Activated naive CD4-positive, alpha-beta T cell treated with anti-CD3 and anti-CD28 coated beads for 36 hours (primary cell): ENCODE data around the gene USP8. TPM values are rescaled to one million over a fixed set of nuclear protein-coding genes. Genes with fewer than 3 reads are reported as not detected.
"Not testable (repeated sequence)": the region's sequence is repeated elsewhere in the genome, so short reads cannot be mapped to it uniquely, and the experiment has no call there.

Experiments used
- CTCF ChIA-PET: fragments of 350-600 bp; sonication (Branson Sonifier 250); formaldehyde crosslinking; loops from one replicate; lab custom pipeline; 2021; ENCODE audit warnings: antibody characterized with exemption; lab: Charles Lee
- DNase-seq: peaks from one replicate; pipeline ENCODE4 v3.0.0-alpha.2; 2020
- H3K27ac Mint-ChIP-seq: one replicate; pipeline ENCODE4 v1.8.0; 2021; ENCODE audit warnings: mild to moderate bottlenecking, mixed read lengths
- H3K27me3 Mint-ChIP-seq: one replicate; pipeline ENCODE4 v1.8.0; 2021; ENCODE audit warnings: low read depth, mixed read lengths
- H3K36me3 Mint-ChIP-seq: one replicate; pipeline ENCODE4 v1.8.0; 2021; ENCODE audit warnings: low read depth, mixed read lengths
- H3K4me1 Mint-ChIP-seq: one replicate; pipeline ENCODE4 v1.8.0; 2021; ENCODE audit warnings: low read depth, mixed read lengths
- H3K4me3 Mint-ChIP-seq: one replicate; pipeline ENCODE4 v1.8.0; 2021; ENCODE audit warnings: mild to moderate bottlenecking, moderate library complexity, mixed read lengths
- H3K9me3 Mint-ChIP-seq: one replicate; pipeline ENCODE4 v1.8.0; 2021; ENCODE audit warnings: mixed read lengths
- intact Hi-C: fragments of 100-400 bp; cut with micrococcal nuclease; formaldehyde crosslinking; loops from one replicate; pipeline ENCODE4 v1.15.1; 2023
- total RNA-seq, 2 experiments: library from RNA; stranded (reverse); gene quantifications; one replicate each; pipeline ENCODE4 v1.2.3, GENCODE V29; 2021

USP8 gene
- total RNA-seq, 2 experiments from 2014 or later, result 31.6 TPM

GRCh38 chr15:50458348-50459112 is 34.3 kb downstream of the USP8 start:
- CTCF ChIA-PET, result interaction anchor here (0.6 kb wide), 1 partner anchor 49 kb away, joined by 3 read pairs; no protein-coding TSS in a partner anchor
- H3K4me1 Mint-ChIP-seq, result peaks cover 8% of the 10 kb centered on the region
- no peaks in the 10 kb centered on the region for H3K27me3 Mint-ChIP-seq
- H3K9me3 Mint-ChIP-seq, result no peaks in the 10 kb centered on the region
- intact Hi-C loops, result no loop called here
- H3K4me3 Mint-ChIP-seq, result no peak overlapping the region
- no peak for DNase-seq
- no peak overlapping the region for H3K27ac Mint-ChIP-seq
- peaks cover 16% of the 10 kb centered on the region for H3K36me3 Mint-ChIP-seq

- Mint-ChIP-seq H3K27me3 (no peaks in the 10 kb centered on the region), H3K27ac (no peak overlapping the region), H3K4me3 (no peak overlapping the region), H3K9me3 (no peaks in the 10 kb centered on the region), H3K36me3 (peaks cover 10% of the 10 kb centered on the region), H3K4me1 (peaks cover 15% of the 10 kb centered on the region)
- no peak for DNase-seq
- intact Hi-C loops, result loop anchor here (10.0 kb wide), 1 partner anchor 441 kb away; the partner anchor contains the start of gene AP4E1
- CTCF ChIA-PET, result interaction anchor here (0.6 to 1.2 kb wide), 4 partner anchors 9 to 502 kb away, joined by 3 to 4 read pairs (median 3); no protein-coding TSS in a partner anchor
These were observed 39.5 kb downstream of the USP8 start for GRCh38 chr15:50463423-50464358.

GRCh38 chr15:50471072-50471471 is 46.9 kb downstream of the USP8 start:
- CTCF ChIA-PET, result no interaction called here
- no peaks in the 10 kb centered on the region for H3K4me1 Mint-ChIP-seq
- intact Hi-C loops, result no loop called here
- no peaks in the 10 kb centered on the region for H3K27me3 Mint-ChIP-seq
- H3K36me3 Mint-ChIP-seq, result peaks cover 13% of the 10 kb centered on the region
- H3K4me3 Mint-ChIP-seq, result no peak overlapping the region
- DNase-seq, result no peak
- H3K9me3 Mint-ChIP-seq, result no peaks in the 10 kb centered on the region
- H3K27ac Mint-ChIP-seq, result no peak overlapping the region

- intact Hi-C loops, result no loop called here
- Mint-ChIP-seq H3K36me3 (peaks cover 23% of the 10 kb centered on the region), H3K9me3 (no peaks in the 10 kb centered on the region), H3K27ac (no peak overlapping the region), H3K4me3 (no peak overlapping the region), H3K27me3 (no peaks in the 10 kb centered on the region), H3K4me1 (no peaks in the 10 kb centered on the region)
- no peak for DNase-seq
- CTCF ChIA-PET, result no interaction called here
These were observed 51.9 kb downstream of the USP8 start for GRCh38 chr15:50476143-50476542.

GRCh38 chr15:50484781-50485180 is 60.6 kb downstream of the USP8 start:
- no peak overlapping the region for H3K27ac Mint-ChIP-seq
- H3K4me3 Mint-ChIP-seq, result no peak overlapping the region
- CTCF ChIA-PET, result interaction anchor here (0.6 kb wide), 1 partner anchor 152 kb away, joined by 3 read pairs; no protein-coding TSS in a partner anchor
- H3K27me3 Mint-ChIP-seq, result no peaks in the 10 kb centered on the region
- H3K4me1 Mint-ChIP-seq, result peaks cover 17% of the 10 kb centered on the region
- no peak for DNase-seq
- peaks cover 32% of the 10 kb centered on the region for H3K36me3 Mint-ChIP-seq
- H3K9me3 Mint-ChIP-seq, result no peaks in the 10 kb centered on the region
- intact Hi-C loops, result no loop called here

GRCh38 chr15:50485389-50485788 is 61.2 kb downstream of the USP8 start:
- H3K4me3 Mint-ChIP-seq, result no peak overlapping the region
- intact Hi-C loops, result no loop called here
- no peak for DNase-seq
- no peaks in the 10 kb centered on the region for H3K27me3 Mint-ChIP-seq
- H3K36me3 Mint-ChIP-seq, result peaks cover 33% of the 10 kb centered on the region
- H3K27ac Mint-ChIP-seq, result no peak overlapping the region
- peaks cover 17% of the 10 kb centered on the region for H3K4me1 Mint-ChIP-seq
- H3K9me3 Mint-ChIP-seq, result no peaks in the 10 kb centered on the region
- CTCF ChIA-PET, result no interaction called here

- H3K27me3 Mint-ChIP-seq, result no peaks in the 10 kb centered on the region
- peaks cover 22% of the 10 kb centered on the region for H3K36me3 Mint-ChIP-seq
- H3K9me3 Mint-ChIP-seq, result no peaks in the 10 kb centered on the region
- intact Hi-C loops, result no loop called here
- DNase-seq, result no peak
- peaks cover 16% of the 10 kb centered on the region for H3K4me1 Mint-ChIP-seq
- H3K4me3 Mint-ChIP-seq, result no peak overlapping the region
- CTCF ChIA-PET, result no interaction called here
- H3K27ac Mint-ChIP-seq, result no peak overlapping the region
These were observed 63.1 kb downstream of the USP8 start for GRCh38 chr15:50487287-50487686.

DNA sequence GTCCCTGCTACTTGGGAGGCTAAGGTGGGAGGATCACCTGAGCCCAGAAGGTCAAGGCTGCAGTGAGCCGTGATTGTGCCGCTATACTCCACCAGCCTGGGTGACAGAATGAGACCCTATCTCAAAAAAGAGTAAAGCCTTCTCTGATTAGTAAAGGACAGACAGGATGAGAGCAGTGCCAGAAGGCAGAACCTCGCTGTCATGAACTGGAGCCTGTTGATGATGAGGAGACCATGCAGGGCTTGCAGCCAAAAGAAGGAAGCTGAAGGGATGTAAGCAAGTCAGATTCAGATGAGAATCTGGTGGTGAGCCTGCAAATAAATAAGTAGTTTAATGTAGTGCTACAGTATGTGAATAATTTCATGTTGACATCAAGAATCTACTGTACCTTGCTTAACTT is 69.4 kb downstream of the USP8 start:
- intact Hi-C loops, result no loop called here
- H3K9me3 Mint-ChIP-seq, result no peaks in the 10 kb centered on the region
- no peak overlapping the region for H3K4me3 Mint-ChIP-seq
- peaks cover 23% of the 10 kb centered on the region for H3K36me3 Mint-ChIP-seq
- no peak overlapping the region for H3K27ac Mint-ChIP-seq
- H3K27me3 Mint-ChIP-seq, result no peaks in the 10 kb centered on the region
- CTCF ChIA-PET, result no interaction called here
- no peak for DNase-seq
- no peaks in the 10 kb centered on the region for H3K4me1 Mint-ChIP-seq

GRCh38 chr15:50494547-50494946 is 70.3 kb downstream of the USP8 start:
- H3K9me3 Mint-ChIP-seq, H3K4me3 Mint-ChIP-seq, H3K4me1 Mint-ChIP-seq, intact Hi-C loops, H3K27me3 Mint-ChIP-seq, H3K27ac Mint-ChIP-seq, DNase-seq, CTCF ChIA-PET: not testable (repeated sequence)
- H3K36me3 Mint-ChIP-seq, result peaks cover 27% of the 10 kb centered on the region

DNA sequence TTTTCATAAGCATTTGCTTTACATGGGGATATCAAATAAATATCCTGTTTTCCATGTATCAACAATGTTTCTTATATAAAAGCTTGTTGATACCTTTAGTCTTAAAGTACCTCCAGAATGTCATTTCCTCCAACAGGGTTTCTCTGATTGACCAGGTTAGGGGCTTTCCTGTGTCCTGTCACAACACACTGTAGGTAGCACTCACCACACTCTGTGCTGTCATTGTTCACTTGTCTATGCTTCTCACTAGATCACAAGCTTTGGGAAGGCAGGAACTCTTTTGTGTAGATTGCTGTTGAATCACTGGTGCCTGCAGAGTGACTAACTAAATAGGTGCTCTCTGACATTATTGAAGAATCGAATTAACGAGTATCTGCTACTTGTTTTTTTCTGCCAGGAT is 72.5 kb downstream of the USP8 start:
- CTCF ChIA-PET, result no interaction called here
- peaks cover 29% of the 10 kb centered on the region for H3K36me3 Mint-ChIP-seq

GRCh38 chr15:50500352-50500751 is 76.1 kb downstream of the USP8 start:
- intact Hi-C loops, result no loop called here
- Mint-ChIP-seq H3K27me3 (no peaks in the 10 kb centered on the region), H3K9me3 (no peaks in the 10 kb centered on the region), H3K4me1 (no peaks in the 10 kb centered on the region), H3K27ac (no peak overlapping the region), H3K4me3 (no peak overlapping the region), H3K36me3 (peaks cover 26% of the 10 kb centered on the region)
- CTCF ChIA-PET, result no interaction called here
- DNase-seq, result no peak

More for the DNA sequence above, 72.5 kb downstream of the USP8 start:
- intact Hi-C loops, result no loop called here
- no peak overlapping the region for H3K4me3 Mint-ChIP-seq
- DNase-seq, result no peak
- no peaks in the 10 kb centered on the region for H3K9me3 Mint-ChIP-seq
- H3K27me3 Mint-ChIP-seq, result no peaks in the 10 kb centered on the region
- no peak overlapping the region for H3K27ac Mint-ChIP-seq
- H3K4me1 Mint-ChIP-seq, result no peaks in the 10 kb centered on the region

GRCh38 chr15:50501815-50502214 is 77.6 kb downstream of the USP8 start:
- Mint-ChIP-seq H3K4me1 (no peaks in the 10 kb centered on the region), H3K36me3 (peaks cover 19% of the 10 kb centered on the region), H3K27me3 (no peaks in the 10 kb centered on the region), H3K27ac (no peak overlapping the region), H3K9me3 (no peaks in the 10 kb centered on the region), H3K4me3 (no peak overlapping the region)
- intact Hi-C loops, result no loop called here
- DNase-seq, result no peak
- CTCF ChIA-PET, result no interaction called here
